HG02870 (cell line): ENCODE data around the gene TDRD7.
"Not testable (repeated sequence)": the region's sequence is repeated elsewhere in the genome, so short reads cannot be mapped to it uniquely, and the experiment has no call there.

Experiments used
- ATAC-seq: cut with Tn5 transposase; IDR thresholded peaks from one replicate; pipeline ENCODE4 v1.9.1; 2021; ENCODE audit warnings: mild to moderate bottlenecking, moderate library complexity; ENCODE audit not compliant: unreplicated experiment

Gene TDRD7

DNA sequence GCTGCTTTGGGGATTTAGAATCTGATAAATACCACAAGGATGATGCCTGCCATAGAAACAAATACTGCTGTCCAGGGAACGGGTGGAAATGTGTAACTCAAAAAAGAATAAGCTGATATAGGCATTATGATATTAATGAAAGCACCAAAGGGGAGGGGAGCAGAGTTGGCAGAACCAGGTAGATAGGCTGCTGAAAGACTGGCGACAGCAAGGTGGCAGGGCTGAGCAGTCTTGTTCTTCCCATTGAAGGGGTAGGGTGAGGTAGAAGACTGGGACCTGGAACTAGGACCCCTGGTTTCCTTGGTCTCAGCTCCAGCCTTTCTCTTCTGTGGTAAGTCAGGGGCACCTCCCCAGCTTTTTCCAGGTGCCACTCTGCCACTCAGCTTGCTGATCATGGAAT is 58.2 kb downstream of the TDRD7 start:
- no peak for ATAC-seq

DNA sequence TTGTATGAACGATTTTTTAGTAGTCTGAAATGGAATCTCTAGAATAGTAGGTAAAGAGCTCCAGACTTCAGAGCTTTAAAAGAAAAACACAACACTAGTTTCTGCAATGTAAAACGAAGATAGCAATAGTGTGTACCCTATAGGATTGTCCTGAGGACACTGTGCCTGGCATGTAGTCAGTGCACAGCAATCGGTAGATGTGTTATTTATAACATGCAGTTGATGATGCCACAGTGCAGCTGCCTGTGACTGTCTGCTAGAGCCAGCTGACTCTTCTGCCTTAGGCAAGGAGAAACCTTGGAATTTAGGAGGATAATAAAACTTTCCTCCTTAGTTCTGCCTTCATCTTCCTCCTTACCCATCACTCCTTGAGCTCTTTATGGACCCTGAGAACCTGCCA is 61.8 kb downstream of the TDRD7 start:
- ATAC-seq, result no peak

DNA sequence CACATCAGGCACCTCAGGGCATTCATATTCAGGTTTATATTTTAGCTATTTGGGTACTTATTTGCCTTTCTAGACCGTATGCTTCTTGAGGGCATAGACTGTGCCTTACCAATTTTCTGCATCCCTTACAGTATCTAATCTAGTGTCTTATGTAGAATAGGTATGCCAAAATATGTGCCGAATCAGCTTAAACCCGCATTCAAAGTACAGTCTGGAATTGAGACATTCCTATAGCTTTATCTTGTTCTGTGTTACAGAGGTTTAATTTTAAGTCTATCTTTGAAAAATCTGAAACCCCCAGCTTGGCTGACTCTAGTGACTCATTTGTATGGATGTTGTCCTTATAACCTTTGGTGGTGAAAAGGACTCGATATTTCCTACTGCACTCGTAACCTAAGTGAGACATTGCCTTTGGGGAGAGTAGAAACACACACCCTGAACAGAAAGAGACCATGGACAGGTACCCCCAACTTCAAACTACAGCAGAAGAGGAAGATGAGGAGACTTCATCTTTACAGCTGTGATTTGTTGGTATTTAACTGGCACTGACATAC is 62.6 kb downstream of the TDRD7 start:
- ATAC-seq, result no peak

DNA sequence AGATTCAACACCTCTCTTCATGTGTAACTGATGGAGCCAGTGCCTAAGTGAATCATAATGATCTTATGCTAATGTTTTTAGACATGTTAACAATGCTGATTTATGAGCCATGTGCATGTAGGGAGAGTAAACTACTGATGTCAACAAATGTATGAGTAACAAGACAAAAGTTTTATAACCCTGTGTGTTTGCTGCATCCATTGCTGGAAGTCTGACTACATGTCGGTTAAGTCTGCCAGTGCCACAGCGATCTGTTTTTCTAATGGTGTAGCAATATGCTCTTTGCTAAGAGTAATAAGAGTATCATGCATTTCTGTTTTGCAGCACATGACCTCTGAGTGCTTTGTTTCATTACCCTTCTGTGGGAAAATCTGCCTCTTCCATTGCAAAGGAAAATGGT is 63.2 kb downstream of the TDRD7 start:
- ATAC-seq, result no peak

DNA sequence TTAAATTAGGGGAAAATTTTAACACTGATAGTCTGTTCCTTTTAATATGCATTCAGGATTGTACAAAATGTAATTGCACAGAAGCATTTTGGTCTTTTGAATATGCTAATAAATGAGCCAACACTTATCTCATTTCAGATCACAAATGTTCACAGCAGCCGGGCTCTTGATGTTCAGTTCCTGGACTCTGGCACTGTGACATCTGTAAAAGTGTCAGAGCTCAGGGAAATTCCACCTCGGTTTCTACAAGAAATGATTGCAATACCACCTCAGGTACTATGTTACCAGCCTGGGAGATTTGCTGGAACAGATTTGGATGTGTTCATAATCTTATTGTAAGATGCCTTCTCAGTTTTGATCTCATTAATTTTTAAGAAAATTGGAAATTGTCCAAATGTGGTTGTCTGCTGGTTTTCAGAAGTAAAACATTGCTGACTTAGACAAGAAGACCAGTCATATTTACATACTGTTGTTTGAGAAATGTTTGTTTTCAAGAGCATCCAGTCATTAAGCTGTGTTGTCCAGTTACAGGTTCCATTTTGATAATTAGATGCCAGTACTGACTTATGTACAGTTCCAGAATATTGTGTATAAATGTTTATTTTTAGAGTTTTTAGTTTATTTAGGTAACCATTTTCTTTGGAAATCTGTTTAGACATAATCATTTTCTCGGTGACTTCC is 66.5 kb downstream of the TDRD7 start:
- ATAC-seq, result no peak

DNA sequence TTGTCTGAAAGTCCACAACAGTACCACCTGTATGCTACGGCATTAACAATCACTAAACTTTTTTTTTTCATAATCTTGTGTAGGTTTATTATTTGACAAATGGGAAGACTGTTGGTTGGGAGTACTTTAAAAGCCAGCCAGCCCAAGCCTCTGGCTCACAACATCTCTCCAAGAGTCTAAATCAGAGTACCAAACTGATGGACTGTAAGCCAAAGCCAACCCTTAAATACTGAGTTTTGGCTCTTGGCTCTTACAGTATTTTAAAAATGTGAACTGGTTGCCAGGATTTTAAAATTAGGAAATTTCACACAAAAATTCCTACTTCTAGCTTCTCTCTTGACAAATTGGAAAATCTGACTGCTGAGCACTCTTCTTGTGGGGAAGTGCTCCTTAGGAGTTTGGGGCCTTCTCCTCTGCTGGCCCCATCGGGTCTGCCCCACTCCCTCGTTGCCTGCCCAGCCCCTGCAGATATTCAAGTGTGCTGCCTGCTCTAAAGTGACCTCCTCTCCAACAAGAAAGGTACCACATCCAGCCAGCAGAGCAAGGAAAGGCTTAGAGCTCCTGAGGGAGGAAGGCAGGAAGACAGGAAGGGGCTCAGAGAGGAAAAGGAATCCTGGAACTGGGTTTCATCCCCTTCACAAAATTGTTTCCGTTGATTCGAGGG is 67.7 kb downstream of the TDRD7 start:
- no peak for ATAC-seq

DNA sequence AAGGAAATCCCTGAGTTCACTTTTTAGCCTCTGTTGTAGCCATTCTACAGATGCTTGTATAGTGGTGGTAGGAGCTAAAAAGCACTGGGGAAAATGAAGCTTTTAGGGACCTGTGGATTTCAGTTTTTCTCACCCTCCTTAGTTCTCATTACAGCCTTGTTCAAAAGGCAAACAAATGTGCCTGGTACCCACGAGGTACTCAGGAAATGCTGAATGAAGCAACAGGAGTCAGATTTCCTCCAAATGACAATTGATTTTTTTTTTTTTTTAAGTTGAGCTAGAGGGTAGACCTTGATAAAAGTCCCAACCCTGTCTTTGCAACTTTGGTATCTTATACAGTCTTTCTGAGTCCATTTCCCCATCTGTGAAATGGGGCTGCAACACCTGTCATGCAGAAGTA is 68.3 kb downstream of the TDRD7 start:
- no peak for ATAC-seq

DNA sequence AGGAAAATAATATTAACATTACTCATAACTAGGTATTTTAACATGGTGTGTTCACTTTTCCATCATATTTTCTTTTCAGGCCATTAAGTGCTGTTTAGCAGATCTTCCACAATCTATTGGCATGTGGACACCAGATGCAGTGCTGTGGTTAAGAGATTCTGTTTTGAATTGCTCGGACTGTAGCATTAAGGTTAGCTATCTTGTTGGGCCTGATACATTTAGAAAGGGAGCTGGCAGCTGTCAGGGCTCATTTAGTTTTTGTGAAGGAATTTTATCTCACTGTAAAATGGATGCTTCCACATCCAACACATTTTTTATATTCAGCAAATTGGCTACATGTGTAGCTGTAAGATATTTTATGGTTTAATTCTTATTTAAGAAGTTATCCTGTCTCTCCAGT is 68.9 kb downstream of the TDRD7 start:
- ATAC-seq, result no peak

DNA sequence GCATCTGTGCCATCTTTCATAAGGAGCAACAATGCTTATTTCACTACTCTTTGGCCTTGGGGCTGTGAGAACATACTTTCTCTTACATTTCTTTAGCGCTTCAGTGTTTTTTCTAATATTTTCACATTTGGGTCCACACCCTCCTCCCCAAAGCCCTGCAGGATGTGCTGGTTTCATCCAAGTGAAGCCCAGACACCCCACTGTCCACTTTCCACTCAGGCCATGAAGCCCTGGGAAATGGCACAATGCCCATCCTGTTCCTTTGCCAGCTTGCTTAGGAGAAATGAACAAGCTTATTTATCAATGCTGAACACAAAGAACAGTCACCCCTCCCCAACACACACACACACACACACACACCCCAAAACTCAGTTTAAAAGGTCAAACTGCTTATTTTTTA is 72.2 kb downstream of the TDRD7 start:
- ATAC-seq, result no peak

DNA sequence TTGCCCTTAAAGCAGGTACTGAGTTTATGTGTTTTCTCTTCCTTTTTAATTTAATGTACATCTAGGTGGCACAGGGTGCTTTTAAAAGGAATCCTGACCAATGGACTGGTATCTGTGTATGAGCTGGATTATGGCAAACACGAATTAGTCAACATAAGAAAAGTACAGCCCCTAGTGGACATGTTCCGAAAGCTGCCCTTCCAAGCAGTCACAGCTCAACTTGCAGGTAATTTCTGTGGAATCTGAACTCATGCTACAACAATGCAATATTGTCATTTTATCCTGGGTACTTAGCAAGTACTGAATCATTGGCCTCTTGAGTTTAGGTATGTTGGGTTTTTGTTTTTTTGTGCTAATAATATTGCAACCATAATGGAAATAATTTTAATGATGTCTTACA is 75.2 kb downstream of the TDRD7 start:
- no peak for ATAC-seq

DNA sequence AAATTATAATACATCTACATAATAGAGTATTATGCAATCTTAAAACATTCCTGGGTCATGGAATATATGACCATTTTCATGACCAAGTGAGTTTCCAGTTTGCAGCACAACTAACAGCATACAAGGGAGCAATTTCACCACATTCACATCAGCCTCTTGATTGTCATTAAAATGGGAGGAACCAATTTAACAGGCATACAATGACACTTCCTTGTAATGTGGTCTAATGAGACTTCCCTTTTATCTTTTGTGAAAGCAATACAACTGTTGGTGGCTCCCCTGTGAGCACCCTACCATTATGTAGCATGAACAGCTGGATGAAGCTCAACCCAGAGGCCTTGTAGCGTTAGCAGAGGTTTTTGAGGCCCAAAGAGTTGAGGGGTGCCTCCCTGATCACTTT is 76.0 kb downstream of the TDRD7 start:
- no peak for ATAC-seq

DNA sequence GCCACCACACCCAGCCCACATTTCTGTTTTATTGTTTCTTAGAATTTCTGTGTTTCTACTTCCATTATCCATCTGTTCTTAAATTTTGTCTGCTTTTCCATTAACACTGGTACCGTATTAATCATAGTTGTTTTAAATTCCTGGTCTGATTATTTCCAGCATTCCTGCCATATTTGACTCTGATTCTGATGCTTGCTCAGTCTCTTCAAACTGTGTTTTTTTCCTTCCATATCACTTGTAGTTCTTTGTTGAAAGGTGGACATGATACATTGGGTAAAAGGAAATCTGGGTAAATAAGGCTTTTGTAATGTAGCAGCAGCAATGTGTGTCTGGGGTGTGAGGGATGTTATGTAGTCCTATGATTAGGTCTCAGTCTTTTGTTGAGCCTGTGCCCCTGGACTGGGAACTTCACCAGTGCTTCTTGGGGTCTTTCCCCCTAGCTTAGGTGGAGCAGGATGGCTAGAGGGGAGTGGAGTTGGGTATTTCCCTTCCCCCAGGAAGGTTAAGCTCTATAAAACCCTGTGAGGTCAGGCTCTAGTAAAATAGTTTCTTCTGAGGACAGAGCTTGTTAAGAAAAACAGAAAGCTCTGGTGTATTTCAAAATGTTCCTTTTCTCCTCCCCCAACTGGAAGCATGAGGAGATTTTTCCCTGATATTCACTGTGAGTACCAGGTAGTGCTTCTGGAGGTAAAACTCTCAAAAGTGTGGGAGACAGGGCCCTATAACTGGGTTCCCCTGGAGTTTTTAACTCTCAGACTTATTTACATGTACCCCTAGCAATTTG is 79.5 kb downstream of the TDRD7 start:
- no peak for ATAC-seq

DNA sequence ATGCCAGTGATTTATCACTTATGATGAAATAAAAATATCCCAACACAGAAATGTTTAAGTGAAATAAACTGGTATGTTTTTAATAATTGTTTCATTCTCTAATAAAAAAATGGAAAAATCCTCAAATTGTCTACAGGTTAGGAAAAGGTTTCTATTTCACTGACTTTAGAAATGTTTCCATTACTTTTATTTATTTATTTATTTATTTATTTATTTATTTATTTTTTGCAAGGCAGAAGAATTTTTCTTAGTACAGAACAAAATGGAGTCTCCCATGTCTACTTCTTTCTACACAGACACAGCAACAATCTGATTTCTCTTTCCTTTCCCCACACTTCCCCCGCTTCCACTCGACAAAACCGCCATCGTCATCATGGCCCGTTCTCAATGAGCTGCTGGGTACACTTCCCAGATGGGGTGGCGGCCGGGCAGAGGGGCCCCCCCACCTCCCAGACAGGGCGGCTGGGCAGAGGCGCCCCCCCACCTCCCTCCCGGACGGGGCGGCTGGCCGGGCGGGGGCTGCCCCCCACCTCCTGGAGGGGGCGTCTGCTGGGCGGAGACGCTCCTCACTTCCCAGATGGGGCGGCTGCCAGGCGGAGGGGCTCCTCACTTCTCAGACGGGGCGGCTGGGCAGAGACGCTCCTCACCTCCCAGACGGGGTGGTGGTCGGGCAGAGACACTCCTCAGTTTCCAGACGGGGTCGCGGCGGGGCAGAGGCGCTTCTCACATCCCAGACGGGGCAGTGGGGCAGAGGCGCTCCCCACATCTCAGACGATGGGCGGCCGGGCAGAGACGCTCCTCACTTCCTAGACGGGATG is 85.9 kb downstream of the TDRD7 start:
- not testable (repeated sequence) for ATAC-seq

DNA sequence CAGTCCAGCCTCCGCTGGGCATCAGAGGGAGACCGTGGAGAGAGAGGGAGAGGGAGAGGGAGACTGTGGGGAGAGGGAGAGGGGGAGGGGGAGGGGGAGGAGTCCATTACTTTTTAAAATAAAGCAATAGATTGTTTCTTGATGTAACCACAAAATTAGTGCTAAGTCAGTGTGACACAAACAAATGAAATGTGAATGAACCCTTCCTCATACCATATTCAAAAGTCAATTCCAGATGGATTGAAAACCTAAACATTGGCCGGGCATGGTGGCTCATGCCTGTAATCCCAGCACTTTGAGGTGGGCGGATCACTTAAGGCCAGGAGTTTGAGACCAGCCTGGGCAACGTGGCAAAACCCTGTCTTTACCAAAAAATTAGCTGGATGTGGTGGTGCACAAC is 87.0 kb downstream of the TDRD7 start:
- ATAC-seq, result not testable (repeated sequence)

DNA sequence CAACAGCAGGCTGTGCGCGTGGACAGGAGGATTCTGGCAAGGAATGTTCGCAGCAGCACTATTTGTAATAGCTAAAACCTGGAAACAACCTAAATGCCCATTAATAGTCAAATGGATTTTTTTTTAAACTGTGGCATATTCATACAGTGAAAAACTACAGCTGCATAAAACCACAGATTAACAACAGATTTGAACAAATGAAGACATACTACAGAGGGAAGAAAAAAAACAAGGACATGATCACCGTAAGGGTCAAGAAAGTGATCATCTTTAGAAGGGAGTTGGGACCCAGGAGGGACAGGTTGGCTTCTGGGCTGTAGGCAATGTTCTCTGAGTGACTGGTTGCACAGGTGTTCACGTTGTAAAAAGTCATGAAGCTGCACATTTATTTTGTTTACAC is 88.4 kb downstream of the TDRD7 start:
- no peak for ATAC-seq

DNA sequence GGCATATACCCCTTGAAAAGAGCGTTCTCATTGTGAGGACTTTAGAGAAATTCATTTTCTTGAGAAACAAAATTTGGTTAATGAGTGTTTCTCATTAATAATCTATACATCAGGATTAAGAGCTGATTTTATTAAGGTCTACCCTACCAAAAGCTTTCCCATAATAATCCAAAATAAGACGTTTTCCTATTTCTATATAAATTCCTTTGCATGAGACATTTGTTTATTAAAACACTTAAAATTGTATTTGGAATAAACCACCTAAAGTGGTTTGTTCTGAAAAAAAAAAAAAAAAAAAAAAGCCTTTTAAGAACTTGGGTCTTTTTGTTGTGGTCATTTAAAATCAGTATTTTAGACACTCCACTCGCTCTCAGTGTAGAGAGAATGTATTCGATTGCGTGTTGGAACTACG is 88.9 kb downstream of the TDRD7 start:
- ATAC-seq, result no peak

DNA sequence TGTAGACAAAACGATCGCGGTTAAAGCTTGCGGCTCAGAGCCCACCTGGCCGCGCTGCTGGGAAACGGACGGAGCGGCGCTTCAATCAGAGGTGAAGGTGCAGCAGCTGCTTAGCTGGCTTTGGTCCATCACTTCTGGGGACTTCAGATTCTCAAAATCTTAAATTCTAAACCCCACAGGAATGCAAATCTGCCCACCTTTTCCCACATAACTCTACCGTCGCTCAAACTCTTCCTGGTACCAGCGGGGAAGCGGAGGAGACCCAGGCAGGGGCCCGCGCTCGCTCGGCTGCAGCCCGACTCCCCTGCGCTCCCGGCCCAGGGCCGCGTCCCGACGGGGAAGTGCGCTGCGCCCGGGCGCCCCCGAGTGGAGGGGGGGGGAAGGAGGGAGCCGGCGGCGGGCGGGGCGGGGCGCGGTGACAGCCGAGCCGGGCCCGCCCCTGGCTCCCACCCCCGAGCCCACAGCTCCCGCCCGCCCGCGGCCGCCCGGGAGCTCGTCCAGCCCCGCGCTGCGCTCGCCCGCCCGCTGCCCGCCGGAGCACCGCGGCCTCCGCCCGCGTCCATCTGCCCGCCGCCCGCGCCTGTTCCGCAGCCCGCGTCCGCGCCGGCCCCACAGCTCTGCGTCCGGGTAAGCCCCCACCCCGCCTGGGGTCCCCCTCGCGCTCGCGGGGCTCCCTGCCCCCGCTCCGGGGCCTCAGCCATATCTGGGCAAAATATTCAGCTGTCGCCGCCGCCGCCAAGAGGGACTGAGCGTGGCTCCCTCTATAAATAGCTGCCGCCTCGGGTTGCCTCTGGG is 89.5 kb downstream of the TDRD7 start, which contains the start of gene TMOD1:
Gene TMOD1 (plus strand): TSS at position 490 of the 795 bp plus-strand sequence. CDS start 22,523 bp downstream, outside the sequence.
- ATAC-seq, result peak; percentile 60

DNA sequence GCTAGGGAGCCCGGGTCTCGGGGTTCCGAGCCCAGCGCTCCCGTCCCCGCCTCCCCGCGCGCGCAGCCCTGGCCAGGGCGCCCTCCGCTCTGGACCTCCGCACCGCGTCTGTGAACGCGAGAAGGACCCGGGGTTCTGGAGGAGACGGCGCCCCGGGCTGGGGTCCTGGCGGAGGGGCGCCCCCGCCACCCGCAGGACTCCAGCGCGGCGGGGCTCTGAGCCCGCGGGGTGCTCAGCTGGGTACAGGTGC is 90.0 kb downstream of the TDRD7 start:
- peak; percentile 3 for ATAC-seq

DNA sequence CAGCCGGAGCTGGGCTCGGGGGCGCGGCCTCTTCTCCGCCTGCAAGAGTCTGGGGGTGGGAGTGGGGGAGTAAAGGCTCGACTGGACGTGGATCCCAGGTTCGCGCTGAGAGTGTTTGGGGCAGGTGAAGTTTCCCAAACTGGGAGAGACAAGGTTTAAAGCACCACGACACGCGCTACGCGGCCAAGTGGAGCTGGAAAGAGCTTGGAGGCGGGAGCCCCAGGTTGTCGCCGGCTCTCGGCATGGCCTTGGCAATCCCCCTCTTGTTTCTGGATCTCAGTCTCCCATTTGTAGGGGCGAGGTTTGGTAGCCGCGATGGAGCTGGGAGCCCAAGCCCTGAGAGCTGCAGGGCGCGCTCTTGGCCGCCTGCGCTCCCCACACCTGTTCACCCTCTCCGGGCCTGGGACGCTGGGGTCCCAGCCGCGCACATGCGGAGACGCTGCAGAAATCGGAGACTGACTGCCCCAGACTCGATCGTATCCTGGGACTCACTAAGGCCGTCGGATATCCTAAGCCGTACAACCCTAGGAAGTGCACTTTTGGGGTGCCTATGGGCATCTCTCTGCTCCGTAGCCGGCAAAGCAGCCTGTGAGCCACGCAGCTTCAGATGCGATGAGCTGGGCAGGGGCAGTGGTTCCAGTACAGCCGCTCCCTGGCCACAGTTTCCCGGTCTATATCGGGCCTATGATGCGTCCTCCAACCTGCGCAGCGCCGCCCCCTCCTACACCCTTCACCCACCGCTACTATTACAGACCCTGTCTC is 90.5 kb downstream of the TDRD7 start:
- ATAC-seq, result no peak
